ENCODE measurements around the gene GPR25. TPM values are rescaled to one million over a fixed set of nuclear protein-coding genes. Genes with fewer than 3 reads are reported as not detected.
A peak's percentile ranks its signal among the peaks of the same experiment; 100 is the strongest.

Gene GPR25
- total RNA-seq, 1 donor from 2014 or later, result not detected

DNA sequence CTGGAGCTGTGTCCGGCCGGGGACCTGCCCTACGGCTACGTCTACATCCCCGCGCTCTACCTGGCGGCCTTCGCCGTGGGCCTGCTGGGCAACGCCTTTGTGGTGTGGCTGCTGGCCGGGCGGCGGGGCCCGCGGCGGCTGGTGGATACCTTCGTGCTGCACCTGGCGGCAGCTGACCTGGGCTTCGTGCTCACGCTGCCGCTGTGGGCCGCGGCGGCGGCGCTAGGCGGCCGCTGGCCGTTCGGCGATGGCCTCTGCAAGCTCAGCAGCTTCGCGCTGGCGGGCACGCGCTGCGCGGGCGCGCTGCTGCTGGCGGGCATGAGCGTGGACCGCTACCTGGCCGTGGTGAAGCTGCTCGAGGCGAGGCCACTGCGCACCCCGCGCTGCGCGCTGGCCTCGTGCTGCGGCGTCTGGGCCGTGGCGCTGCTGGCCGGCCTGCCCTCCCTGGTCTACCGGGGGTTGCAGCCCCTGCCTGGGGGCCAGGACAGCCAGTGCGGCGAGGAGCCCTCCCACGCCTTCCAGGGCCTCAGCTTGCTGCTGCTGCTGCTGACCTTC is 412 bp downstream of the GPR25 start:
- Histone ChIP-seq H2AFZ (replicated peaks) (no peak overlapping the region), H3K4me2 (no peak overlapping the region), H3K27me3 (no peaks in the 10 kb centered on the region)

DNA sequence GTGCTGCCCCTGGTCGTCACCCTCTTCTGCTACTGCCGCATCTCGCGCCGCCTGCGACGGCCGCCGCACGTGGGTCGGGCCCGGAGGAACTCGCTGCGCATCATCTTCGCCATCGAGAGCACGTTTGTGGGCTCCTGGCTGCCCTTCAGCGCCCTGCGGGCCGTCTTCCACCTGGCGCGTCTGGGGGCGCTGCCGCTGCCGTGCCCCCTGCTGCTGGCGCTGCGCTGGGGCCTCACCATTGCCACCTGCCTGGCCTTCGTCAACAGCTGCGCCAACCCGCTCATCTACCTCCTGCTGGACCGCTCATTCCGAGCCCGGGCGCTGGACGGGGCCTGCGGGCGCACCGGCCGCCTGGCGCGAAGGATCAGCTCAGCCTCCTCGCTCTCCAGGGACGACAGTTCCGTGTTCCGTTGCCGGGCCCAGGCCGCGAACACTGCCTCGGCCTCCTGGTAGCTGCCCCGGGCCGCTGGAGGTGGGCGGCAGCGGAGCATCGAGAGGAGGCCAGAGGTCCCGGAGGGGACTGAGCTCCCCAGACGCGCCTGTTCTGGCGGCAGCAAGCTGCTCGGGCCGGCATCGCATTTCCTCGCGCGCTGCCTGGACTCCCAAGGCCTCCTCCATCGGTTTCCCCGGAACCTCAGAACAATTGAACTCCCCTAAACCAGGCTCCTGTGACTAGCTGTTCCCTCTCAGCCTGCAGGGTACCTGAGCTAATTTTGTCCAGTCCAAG is 1.1 kb downstream of the GPR25 start:
- Histone ChIP-seq H3K79me2 (ENCODE audit: low read depth) (no peaks in the 10 kb centered on the region), H3K27me3 (no peaks in the 10 kb centered on the region), H3K4me2 (no peak overlapping the region), H3K27ac (no peak overlapping the region), H4K20me1 (ENCODE audit: low read depth) (no peaks in the 10 kb centered on the region), H3K9me3 (ENCODE audit: low read depth) (no peaks in the 10 kb centered on the region), H3K4me1 (peaks cover 22% of the 10 kb centered on the region), H3K4me3 (no peak overlapping the region), H3K36me3 (no peaks in the 10 kb centered on the region), H2AFZ (replicated peaks) (no peak overlapping the region), H3K9ac (no peak overlapping the region), H3F3A (ENCODE audit: low read depth) (no peaks in the 10 kb centered on the region)
- Mint-ChIP-seq H3K36me3 (peaks cover 2% of the 10 kb centered on the region), H3K27me3 (ENCODE audit: insufficient read depth, low read depth) (peaks cover 2% of the 10 kb centered on the region), H3K27ac (no peak overlapping the region), H3K9me3 (peaks cover 2% of the 10 kb centered on the region), H3K4me1 (peaks cover 22% of the 10 kb centered on the region), H3K4me3 (no peak overlapping the region)
- no peak for DNase-seq (ENCODE audit: low spot score)
- TF ChIP-seq EZH2 (IDR thresholded peaks at IDR 0.05), result no peak
- no peak for TF ChIP-seq EZH2phosphoT487 (IDR thresholded peaks at IDR 0.05)

More for the DNA sequence above, 412 bp downstream of the GPR25 start:
- Histone ChIP-seq H3K9me3 (ENCODE audit: low read depth) (no peaks in the 10 kb centered on the region), H3K9ac (no peak overlapping the region), H3K36me3 (no peaks in the 10 kb centered on the region), H3K4me3 (no peak overlapping the region), H3K27ac (no peak overlapping the region), H3K79me2 (ENCODE audit: low read depth) (no peaks in the 10 kb centered on the region), H3F3A (ENCODE audit: low read depth) (no peaks in the 10 kb centered on the region), H4K20me1 (ENCODE audit: low read depth) (no peaks in the 10 kb centered on the region), H3K4me1 (peaks cover 22% of the 10 kb centered on the region)
- DNase-seq (ENCODE audit: low spot score), result no peak
- H3K36me3 Mint-ChIP-seq, result peaks cover 2% of the 10 kb centered on the region
- H3K4me1 Mint-ChIP-seq, result peaks cover 22% of the 10 kb centered on the region
- H3K9me3 Mint-ChIP-seq, result peaks cover 2% of the 10 kb centered on the region
- H3K27ac Mint-ChIP-seq, result no peak overlapping the region
- H3K4me3 Mint-ChIP-seq, result no peak overlapping the region
- no peak for TF ChIP-seq EZH2 (IDR thresholded peaks at IDR 0.05)
- no peak for TF ChIP-seq EZH2phosphoT487 (IDR thresholded peaks at IDR 0.05)
- TF ChIP-seq CTCF (IDR thresholded peaks at IDR 0.05), result no peak
- peaks cover 2% of the 10 kb centered on the region for H3K27me3 Mint-ChIP-seq (ENCODE audit: insufficient read depth, low read depth)

DNA sequence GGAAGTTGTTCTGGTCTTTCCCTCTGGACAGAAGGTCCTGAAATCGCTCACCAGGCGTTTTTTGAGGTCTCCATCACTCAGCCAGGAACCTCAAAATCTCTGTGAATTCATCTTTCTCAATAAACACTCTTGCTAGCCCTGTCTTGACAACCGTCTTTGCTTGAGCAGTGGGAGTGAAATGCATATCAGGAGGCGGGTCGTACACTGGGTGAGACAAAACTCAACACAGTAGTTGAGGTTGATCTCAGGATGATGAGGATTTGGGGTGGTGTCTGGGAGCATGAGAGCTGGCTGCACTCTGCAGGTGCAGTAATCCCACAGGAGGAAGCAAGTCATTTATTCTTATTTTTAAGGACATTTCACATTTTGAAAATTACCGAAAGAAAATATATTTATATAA is 1.9 kb downstream of the GPR25 start:
- no peak for DNase-seq (ENCODE audit: low spot score)
- H3K4me3 ChIP-seq, result no peak overlapping the region
- Mint-ChIP-seq H3K36me3 (peaks cover 2% of the 10 kb centered on the region), H3K27me3 (ENCODE audit: insufficient read depth, low read depth) (peaks cover 2% of the 10 kb centered on the region), H3K4me3 (no peak overlapping the region), H3K27ac (peak overlapping the region; percentile 13), H3K4me1 (peaks cover 20% of the 10 kb centered on the region), H3K9me3 (peaks cover 2% of the 10 kb centered on the region)
- no peaks in the 10 kb centered on the region for H3K79me2 ChIP-seq (ENCODE audit: low read depth)
- no peaks in the 10 kb centered on the region for H3F3A ChIP-seq (ENCODE audit: low read depth)
- no peak for TF ChIP-seq EZH2phosphoT487 (IDR thresholded peaks at IDR 0.05)
- TF ChIP-seq EZH2 (IDR thresholded peaks at IDR 0.05), result no peak
- TF ChIP-seq CTCF (IDR thresholded peaks at IDR 0.05), result no peak
- no peak overlapping the region for H2AFZ ChIP-seq (replicated peaks)
- no peaks in the 10 kb centered on the region for H3K9me3 ChIP-seq (ENCODE audit: low read depth)
- H4K20me1 ChIP-seq (ENCODE audit: low read depth), result no peaks in the 10 kb centered on the region
- no peak overlapping the region for H3K9ac ChIP-seq
- no peaks in the 10 kb centered on the region for H3K36me3 ChIP-seq
- no peak overlapping the region for H3K27ac ChIP-seq
- H3K4me1 ChIP-seq, result peaks cover 22% of the 10 kb centered on the region
- H3K27me3 ChIP-seq, result no peaks in the 10 kb centered on the region
- H3K4me2 ChIP-seq, result no peak overlapping the region

DNA sequence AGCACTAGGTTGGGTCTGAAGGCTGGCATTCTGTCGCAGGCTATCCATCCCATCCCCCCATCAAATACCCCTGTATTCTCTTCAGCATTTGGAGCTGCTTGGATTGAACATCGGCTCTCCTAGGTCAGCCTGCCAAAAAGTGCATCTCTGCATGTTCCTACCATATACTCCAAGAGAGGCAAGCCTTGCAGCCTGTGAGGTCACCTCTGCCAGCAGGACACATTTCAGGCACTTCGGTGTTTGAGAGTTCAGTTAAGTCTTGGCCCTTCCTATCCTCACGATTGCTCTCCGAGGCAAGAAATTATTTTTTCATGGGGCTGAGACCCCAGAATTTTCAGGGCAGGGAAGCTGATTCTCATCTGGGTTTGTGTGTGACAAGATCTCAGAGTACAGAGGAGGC is 2.6 kb downstream of the GPR25 start:
- DNase-seq (ENCODE audit: low spot score), result no peak
- Mint-ChIP-seq H3K27ac (peak overlapping the region; percentile 79), H3K36me3 (peaks cover 2% of the 10 kb centered on the region), H3K4me3 (peak overlapping the region; percentile 55), H3K4me1 (peaks cover 20% of the 10 kb centered on the region), H3K27me3 (ENCODE audit: insufficient read depth, low read depth) (no peaks in the 10 kb centered on the region), H3K9me3 (peaks cover 2% of the 10 kb centered on the region)
- Histone ChIP-seq H3F3A (ENCODE audit: low read depth) (no peaks in the 10 kb centered on the region), H2AFZ (replicated peaks) (peak overlapping the region; percentile 85), H3K9me3 (ENCODE audit: low read depth) (no peaks in the 10 kb centered on the region), H3K4me1 (peaks cover 22% of the 10 kb centered on the region), H4K20me1 (ENCODE audit: low read depth) (no peaks in the 10 kb centered on the region), H3K79me2 (ENCODE audit: low read depth) (no peaks in the 10 kb centered on the region), H3K9ac (no peak overlapping the region), H3K27me3 (no peaks in the 10 kb centered on the region), H3K36me3 (no peaks in the 10 kb centered on the region), H3K27ac (no peak overlapping the region), H3K4me3 (no peak overlapping the region), H3K4me2 (peak overlapping the region; percentile 9)
- no peak for TF ChIP-seq CTCF (IDR thresholded peaks at IDR 0.05)
- no peak for TF ChIP-seq EZH2phosphoT487 (IDR thresholded peaks at IDR 0.05)
- TF ChIP-seq EZH2 (IDR thresholded peaks at IDR 0.05), result no peak

All from neural progenitor cell (in vitro differentiated cells).